ENCODE measurements around the gene TMC8.
A peak's percentile ranks its signal among the peaks of the same experiment; 100 is the strongest.

The TMC8 gene

GRCh38 chr17:78172249-78173051 is 41.9 kb downstream of the TMC8 start:
- TF ChIP-seq, protein P1, sequence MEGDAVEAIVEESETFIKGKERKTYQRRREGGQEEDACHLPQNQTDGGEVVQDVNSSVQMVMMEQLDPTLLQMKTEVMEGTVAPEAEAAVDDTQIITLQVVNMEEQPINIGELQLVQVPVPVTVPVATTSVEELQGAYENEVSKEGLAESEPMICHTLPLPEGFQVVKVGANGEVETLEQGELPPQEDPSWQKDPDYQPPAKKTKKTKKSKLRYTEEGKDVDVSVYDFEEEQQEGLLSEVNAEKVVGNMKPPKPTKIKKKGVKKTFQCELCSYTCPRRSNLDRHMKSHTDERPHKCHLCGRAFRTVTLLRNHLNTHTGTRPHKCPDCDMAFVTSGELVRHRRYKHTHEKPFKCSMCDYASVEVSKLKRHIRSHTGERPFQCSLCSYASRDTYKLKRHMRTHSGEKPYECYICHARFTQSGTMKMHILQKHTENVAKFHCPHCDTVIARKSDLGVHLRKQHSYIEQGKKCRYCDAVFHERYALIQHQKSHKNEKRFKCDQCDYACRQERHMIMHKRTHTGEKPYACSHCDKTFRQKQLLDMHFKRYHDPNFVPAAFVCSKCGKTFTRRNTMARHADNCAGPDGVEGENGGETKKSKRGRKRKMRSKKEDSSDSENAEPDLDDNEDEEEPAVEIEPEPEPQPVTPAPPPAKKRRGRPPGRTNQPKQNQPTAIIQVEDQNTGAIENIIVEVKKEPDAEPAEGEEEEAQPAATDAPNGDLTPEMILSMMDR (IDR thresholded peaks at IDR 0.05): no peak
- Histone ChIP-seq H3K9me3 (ENCODE audit: control insufficient read depth, low read length) (no peaks in the 10 kb centered on the region), H3K36me3 (ENCODE audit: control insufficient read depth, insufficient read depth, low read length) (no peaks in the 10 kb centered on the region), H3K9ac (no peak overlapping the region), H3K4me2 (ENCODE audit: low read length) (no peak overlapping the region), H3K27me3 (ENCODE audit: control insufficient read depth, insufficient read depth, low read length) (no peaks in the 10 kb centered on the region), H3K4me1 (peaks cover 10% of the 10 kb centered on the region), H2AFZ (no peak overlapping the region), H3K79me2 (no peaks in the 10 kb centered on the region), H3K27ac (no peak overlapping the region), H3K4me3 (ENCODE audit: low read depth, low read length) (no peak overlapping the region)

- Histone ChIP-seq H3K4me2 (ENCODE audit: low read length) (no peak overlapping the region), H2AFZ (no peak overlapping the region), H3K79me2 (no peaks in the 10 kb centered on the region), H3K9ac (no peak overlapping the region), H3K4me3 (ENCODE audit: low read depth, low read length) (no peak overlapping the region), H3K36me3 (ENCODE audit: control insufficient read depth, insufficient read depth, low read length) (no peaks in the 10 kb centered on the region), H3K9me3 (ENCODE audit: control insufficient read depth, low read length) (no peaks in the 10 kb centered on the region), H3K27me3 (ENCODE audit: control insufficient read depth, insufficient read depth, low read length) (no peaks in the 10 kb centered on the region), H3K27ac (no peak overlapping the region), H3K4me1 (peaks cover 7% of the 10 kb centered on the region)
- TF ChIP-seq, protein P1 (IDR thresholded peaks at IDR 0.05): no peak
Measured at GRCh38 chr17:78173097-78173715, 42.6 kb downstream of the TMC8 start.

GRCh38 chr17:78174346-78174869 is 43.8 kb downstream of the TMC8 start:
- no peak overlapping the region for H3K4me3 ChIP-seq (ENCODE audit: low read depth, low read length)

DNA sequence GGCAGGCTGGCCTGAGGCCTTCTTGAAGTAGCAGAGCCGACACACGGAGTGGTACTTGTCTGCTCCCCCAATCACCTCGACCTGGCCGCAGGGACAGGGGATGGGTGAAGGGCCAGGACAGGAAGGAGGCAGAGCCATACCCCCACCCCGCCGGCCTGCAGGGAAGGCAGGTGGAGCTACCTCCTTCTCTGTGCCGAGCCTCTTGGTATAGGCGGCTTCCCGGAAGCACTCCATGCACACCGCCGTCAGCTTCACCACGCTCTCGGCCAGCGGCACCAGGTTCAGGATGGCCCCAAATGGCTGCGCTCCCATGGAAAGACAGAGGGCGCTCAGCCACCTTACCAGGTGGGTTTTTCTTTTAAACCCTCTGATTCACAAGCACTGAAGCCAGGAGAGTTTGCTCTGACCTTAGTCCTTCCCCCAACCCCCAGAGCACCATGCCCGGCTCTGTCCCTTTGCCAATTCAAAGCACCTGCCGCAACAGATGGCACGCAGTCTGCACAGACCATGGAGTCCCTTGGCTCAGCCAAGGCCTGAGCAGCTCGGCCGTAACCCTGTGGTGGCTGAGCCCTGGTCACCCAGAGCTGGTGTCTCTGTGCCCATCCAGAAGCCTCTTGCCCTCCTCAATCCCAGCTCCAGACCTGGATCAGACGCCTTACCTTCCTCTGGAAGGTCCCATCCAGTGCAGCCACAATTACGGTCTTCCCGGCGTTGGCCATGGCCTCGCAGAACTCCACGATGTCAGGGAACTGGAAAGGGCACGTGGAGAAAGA is 44.5 kb downstream of the TMC8 start:
- H3K27ac ChIP-seq: peak overlapping the region; percentile 47
- H3K4me2 ChIP-seq (ENCODE audit: low read length): no peak overlapping the region
- H2AFZ ChIP-seq: no peak overlapping the region
- no peaks in the 10 kb centered on the region for H3K36me3 ChIP-seq (ENCODE audit: control insufficient read depth, insufficient read depth, low read length)
- H3K79me2 ChIP-seq: no peaks in the 10 kb centered on the region
- no peak overlapping the region for H3K9ac ChIP-seq
- TF ChIP-seq, protein P1 (IDR thresholded peaks at IDR 0.05): no peak
- no peaks in the 10 kb centered on the region for H3K27me3 ChIP-seq (ENCODE audit: control insufficient read depth, insufficient read depth, low read length)
- no peak overlapping the region for H3K4me3 ChIP-seq (ENCODE audit: low read depth, low read length)
- no peaks in the 10 kb centered on the region for H3K9me3 ChIP-seq (ENCODE audit: control insufficient read depth, low read length)
- H3K4me1 ChIP-seq: peaks cover 2% of the 10 kb centered on the region

More at GRCh38 chr17:78174346-78174869, 43.8 kb downstream of the TMC8 start:
- no peak overlapping the region for H3K4me2 ChIP-seq (ENCODE audit: low read length)
- H3K9ac ChIP-seq: no peak overlapping the region
- no peaks in the 10 kb centered on the region for H3K36me3 ChIP-seq (ENCODE audit: control insufficient read depth, insufficient read depth, low read length)
- TF ChIP-seq, protein P1 (IDR thresholded peaks at IDR 0.05): no peak
- peak overlapping the region; percentile 47 for H3K27ac ChIP-seq
- H3K27me3 ChIP-seq (ENCODE audit: control insufficient read depth, insufficient read depth, low read length): no peaks in the 10 kb centered on the region
- H3K4me1 ChIP-seq: peaks cover 7% of the 10 kb centered on the region
- H3K9me3 ChIP-seq (ENCODE audit: control insufficient read depth, low read length): no peaks in the 10 kb centered on the region
- H3K79me2 ChIP-seq: no peaks in the 10 kb centered on the region
- no peak overlapping the region for H2AFZ ChIP-seq
